Measurements from ENCODE around the gene RFC3.
"Not testable (repeated sequence)": the region's sequence is repeated elsewhere in the genome, so short reads cannot be mapped to it uniquely, and the experiment has no call there.

RFC3 gene

DNA sequence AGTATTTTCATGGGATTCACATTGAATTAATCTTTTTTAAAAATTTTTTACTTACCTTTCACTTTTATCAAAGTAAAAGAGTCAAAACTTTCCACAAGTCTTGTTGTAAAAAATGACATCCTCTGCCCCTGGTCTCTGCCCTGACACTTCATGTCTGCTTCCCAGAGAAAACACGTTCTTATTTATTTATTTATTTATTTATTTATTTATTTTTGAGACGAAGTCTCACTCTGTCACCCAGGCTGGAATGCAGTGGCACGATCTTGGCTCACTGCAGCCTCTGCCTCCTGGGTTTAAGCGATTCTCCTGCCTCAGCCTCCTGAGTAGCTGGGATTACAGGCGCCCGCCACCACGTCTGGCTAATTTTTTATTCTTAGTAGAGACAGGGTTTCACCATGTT, 5.1 kb upstream of the RFC3 start:
- not testable (repeated sequence) for DNase-seq

GRCh38 chr13:33815011-33815550, 2.9 kb upstream of the RFC3 start:
- no peak for DNase-seq

DNA sequence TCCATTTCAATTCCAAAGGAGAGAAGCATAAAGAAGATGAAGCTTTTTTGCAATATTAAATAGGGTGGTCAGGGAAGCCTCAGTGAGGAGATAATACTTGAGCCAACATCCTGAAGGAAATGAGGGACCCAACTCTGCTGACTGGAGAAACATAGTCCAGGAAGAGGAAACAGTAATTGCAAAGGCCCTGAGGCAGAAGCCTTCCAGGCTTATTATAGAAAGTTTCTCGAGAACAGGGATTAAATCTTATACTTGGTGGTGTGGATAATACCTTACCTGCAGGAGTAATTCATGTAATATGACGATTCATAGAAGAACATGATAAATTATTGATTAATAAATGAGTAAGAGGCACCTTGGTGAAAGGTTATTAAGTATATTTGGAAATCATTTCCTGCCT, 1.0 kb upstream of the RFC3 start:
- no peak for DNase-seq

GRCh38 chr13:33817513-33817900, 442 bp upstream of the RFC3 start:
- no peak for DNase-seq

- no peak for DNase-seq
Measured at GRCh38 chr13:33825083-33825482, 7.1 kb downstream of the RFC3 start.

- no peak for DNase-seq
Measured at GRCh38 chr13:33827139-33827538, 9.2 kb downstream of the RFC3 start.

GRCh38 chr13:33828431-33829129, 10.6 kb downstream of the RFC3 start:
- no peak for DNase-seq

DNA sequence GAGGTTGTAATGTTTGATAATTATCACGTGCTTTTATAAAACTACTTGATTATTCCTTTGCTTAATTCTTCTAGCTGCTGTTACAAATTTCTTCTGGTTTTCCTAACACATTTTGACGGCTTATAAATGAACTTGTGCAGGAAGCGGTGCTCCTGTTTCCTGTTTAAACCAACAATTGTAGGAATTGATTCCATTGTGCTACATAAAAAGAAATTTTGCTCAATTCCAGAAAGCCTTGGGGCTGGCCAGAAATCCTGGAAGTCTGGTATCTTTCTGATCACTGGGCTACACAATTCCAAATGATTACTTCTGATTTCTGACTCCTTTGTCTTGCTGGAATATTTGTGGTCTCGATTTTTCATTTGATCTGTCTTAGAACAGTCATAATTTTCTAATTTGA, 14.9 kb downstream of the RFC3 start:
- DNase-seq: no peak

GRCh38 chr13:33838647-33839046, 20.7 kb downstream of the RFC3 start:
- no peak for DNase-seq

DNA sequence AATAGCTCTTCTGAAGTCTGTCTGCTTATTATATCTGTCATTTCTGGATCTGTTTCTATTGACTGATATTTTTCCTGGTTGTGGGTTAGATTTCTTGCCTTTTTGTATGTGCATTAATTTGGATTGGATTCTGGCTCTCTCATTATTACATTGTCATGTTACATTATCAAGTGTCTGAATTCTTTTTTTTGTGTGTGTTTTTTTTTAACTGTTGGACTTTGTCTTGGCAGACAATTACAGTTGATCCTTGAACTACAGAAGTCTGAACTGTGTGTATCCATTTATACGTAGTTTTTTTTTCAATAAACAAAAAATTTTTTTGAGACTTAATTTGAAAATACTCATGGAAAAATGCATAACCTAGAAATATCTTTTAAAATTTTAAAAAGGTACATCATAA, 22.5 kb downstream of the RFC3 start:
- no peak for DNase-seq

- DNase-seq: no peak
Measured at GRCh38 chr13:33842207-33842606, 24.3 kb downstream of the RFC3 start.

DNA sequence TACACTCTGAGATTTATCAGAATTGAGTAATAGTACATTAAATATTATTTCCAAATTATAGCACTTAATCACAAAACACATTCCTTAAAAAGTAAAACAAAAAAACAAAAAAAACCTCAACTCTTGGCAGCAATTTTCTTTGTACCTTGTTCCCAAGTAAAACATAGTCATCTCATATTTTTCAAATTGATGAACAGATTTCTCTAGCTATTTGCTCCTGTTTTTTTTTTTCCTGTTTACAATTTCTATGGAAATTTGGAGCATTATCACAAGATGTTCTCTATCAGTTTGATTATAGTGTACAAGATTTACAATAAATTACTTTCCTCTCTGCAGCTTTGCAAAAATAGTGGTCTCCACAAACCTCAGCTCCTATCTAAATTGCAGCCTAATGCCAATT, 25.0 kb downstream of the RFC3 start:
- no peak for DNase-seq

DNA sequence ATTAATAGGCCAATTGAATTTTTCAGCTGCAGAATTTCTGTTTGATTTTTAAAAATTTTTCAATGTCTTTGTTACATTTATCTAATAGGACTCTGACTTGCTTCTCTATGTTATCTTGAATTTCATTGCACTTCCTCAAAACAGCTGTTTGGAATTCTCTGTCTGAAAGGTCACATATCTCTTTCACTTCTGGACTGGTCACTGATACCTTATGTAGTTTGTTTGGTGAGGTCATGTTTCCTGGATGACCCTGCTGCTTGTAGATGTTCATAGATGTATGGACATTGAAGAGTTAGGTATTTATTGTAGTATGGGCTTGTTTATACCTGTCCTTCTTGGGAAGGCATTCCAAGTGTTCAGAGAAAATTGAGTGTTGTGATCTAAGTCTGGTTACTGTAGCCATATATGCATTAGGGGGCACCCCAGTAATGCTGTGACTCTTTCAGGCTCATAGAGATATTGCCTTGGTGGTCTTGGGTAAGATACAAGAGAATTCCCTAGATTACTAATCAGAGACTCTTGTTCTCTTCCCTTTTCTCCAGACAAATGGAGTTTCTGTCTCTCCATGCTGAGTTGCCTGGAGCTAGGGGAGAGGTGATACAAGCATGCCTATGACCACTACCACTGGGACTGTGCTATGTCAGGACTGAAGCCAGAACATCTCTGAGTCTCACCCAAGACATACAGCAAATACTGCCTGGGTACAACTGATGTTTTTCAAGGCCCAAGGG, 27.8 kb downstream of the RFC3 start:
- DNase-seq: no peak

DNA sequence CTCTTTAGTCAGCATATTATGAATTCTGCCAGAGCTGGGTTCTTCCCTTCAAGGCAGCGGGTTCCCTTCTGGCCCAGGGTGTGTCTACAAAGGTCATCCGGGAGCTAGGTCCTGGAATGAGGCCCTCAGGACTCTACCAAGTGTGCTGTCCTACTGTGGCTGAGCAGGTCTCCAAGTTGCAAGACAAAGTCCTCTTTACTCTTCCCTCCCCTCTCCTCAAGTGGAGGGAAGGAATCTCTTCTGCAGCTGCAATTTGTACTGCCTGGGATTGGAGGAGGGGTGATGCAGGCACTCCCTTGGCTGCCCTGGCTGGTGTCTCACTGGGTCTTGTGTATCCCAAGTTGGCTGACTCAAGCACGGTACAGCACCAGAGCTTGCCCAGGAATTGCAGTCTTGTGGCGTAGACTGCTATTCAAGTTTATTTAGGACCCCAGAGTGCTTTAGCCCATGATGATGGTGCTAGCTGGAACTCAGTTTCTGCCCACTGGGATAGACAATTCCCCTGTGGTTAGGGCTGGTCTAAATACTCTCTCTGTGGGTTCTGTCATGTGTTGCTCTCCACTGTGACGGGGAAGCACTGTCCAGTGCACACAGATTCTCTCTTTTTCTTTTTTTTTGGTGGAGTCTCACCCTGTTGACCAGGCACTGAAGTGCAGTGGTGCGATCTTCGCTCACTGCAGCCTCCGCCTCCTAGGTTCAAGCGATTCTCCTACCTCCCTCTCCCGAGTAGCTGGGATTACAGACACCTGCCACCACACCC, 28.5 kb downstream of the RFC3 start:
- no peak for DNase-seq

GRCh38 chr13:33849211-33849610, 31.3 kb downstream of the RFC3 start:
- no peak for DNase-seq

DNA sequence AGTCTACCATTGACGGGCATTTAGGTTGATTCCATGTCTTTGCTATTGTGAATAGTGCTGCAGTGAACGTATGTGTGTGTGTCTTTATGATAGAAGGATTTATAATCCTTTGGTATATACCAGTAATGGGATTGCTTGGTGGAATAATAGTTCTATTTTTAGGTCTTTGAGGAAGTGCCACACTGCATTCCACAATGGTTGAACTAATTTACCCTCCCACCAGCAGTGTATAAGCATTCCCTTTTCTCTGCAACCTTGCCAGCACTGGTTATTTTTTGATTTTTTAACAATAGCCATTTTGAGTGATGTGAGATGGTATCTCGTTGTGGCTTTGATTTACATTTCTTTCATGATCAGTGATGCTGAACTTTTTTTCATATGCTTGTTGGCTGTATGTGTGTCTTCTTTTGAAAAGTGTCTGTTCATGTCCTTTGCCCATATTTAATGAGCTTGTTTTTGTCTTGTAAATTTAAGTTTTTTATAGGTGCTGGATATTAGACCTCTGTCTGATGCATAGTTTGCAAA, 37.5 kb downstream of the RFC3 start:
- DNase-seq: no peak

GRCh38 chr13:33859691-33860303, 41.8 kb downstream of the RFC3 start:
- no peak for DNase-seq

- no peak for DNase-seq
Measured at GRCh38 chr13:33860526-33860925, 42.6 kb downstream of the RFC3 start.

DNA sequence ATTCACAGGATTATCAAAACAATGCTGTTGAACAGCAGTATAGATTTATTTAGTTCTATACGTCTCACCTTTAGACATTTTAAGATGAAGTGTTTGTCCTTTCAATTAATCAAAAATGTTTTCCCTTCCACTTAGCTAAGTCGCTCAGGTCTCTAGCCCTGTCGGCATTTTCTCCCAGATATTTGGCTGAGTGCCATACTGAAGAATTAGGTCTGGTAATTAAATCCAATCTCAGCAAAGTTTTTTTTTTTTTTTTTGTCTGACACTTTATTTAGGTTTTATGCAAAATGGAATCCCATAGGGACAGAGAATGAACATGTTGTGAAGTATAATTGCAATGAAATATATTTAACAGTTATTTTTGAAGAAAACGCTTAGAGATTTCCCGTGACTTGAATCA, 44.1 kb downstream of the RFC3 start:
- DNase-seq: no peak

DNA sequence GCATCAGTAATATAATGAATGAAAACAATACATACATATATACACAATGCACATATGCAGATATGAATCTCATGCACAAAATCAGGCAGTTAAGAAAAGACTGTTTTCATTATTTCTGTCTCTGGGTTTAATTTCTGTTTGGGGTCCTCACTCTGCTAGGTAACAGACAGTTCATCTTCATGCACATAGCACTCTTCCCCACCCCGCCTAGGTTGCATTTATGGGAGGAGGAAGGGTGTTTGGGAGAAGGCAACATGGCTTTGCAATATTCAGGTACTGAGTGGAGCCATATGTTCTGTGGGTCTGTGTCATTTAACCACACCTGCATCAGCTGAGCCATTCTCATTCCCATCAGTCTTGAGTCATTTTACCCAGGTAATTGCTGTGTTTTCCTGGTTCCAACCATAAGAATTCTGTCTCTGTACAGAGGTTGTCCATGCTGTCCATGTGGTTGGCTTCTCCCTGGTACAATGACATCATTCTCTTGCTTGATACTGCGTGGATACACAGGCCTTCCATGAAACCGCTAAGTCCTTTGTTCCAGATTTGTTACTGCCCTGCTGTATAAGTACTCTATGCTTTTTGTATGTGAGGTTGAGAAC, 45.3 kb downstream of the RFC3 start:
- DNase-seq: no peak

DNA sequence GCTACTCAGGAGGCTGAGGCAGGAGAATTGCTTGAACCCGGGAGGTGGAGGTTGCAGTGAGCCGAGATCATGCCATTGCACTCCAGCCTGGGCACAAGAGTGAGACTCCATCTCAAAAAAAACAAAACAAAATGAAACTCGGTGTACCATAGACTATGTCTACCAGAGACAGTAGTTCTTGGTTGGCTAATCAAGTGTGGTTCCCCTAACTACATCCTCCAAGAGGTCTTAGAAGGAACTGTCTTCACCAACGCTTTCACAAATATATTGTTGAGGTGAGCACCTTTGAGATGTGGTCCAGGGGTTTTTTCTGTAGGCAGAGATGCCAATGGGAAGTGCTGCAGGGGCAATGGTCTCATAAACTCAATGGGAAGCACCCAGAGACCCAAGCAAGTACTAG, 48.0 kb downstream of the RFC3 start:
- DNase-seq: no peak

DNA sequence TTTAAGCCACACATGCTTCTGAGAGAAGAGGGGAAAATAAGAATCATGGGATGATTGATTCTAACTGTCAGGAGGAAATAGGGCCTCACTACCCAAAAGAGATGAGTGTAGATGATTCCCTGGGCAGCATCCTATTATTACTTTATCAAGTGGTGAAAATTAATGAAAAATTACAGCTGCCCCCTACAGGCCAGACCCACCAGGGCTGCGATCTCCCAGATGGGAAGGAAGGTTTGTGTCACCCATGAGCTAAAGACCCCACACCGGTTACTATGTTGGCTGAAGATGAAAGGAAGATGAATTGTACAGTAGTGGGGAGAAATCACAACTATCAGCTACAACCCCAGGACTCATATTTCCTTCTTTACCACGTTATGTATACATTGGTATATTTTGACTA, 49.5 kb downstream of the RFC3 start:
- DNase-seq: no peak
